HG02870 (cell line): Measurements from ENCODE around the gene VPS26B.

Experiments used
- ATAC-seq: cut with Tn5 transposase; IDR thresholded peaks from one replicate; pipeline ENCODE4 v1.9.1; 2021; ENCODE audit warnings: mild to moderate bottlenecking, moderate library complexity; ENCODE audit not compliant: unreplicated experiment

Gene VPS26B

GRCh38 chr11:134231958-134232659, 7.6 kb downstream of the VPS26B start:
- no peak for ATAC-seq

GRCh38 chr11:134233729-134234179, 9.3 kb downstream of the VPS26B start:
- no peak for ATAC-seq

- ATAC-seq = no peak
Observed at GRCh38 chr11:134235399-134235798, 10.9 kb downstream of the VPS26B start.

GRCh38 chr11:134236834-134237556, 12.5 kb downstream of the VPS26B start:
- no peak for ATAC-seq

- no peak for ATAC-seq
Observed at GRCh38 chr11:134237557-134237922, 13.1 kb downstream of the VPS26B start.

GRCh38 chr11:134238956-134239355, 14.5 kb downstream of the VPS26B start:
- ATAC-seq = no peak

- ATAC-seq = no peak
Observed at GRCh38 chr11:134240592-134240991, 16.1 kb downstream of the VPS26B start.

- no peak for ATAC-seq
Observed at GRCh38 chr11:134242376-134242775, 17.9 kb downstream of the VPS26B start.

- ATAC-seq = no peak
Observed at GRCh38 chr11:134243913-134244312, 19.4 kb downstream of the VPS26B start.

- ATAC-seq = peak; percentile 79
Observed at GRCh38 chr11:134244593-134244992, 20.1 kb downstream of the VPS26B start.

- no peak for ATAC-seq
Observed at GRCh38 chr11:134245434-134245833, 21.0 kb downstream of the VPS26B start.

- ATAC-seq = no peak
Observed at GRCh38 chr11:134246100-134246499, 21.6 kb downstream of the VPS26B start.

- ATAC-seq = no peak
Observed at GRCh38 chr11:134246678-134247077, 22.2 kb downstream of the VPS26B start.

GRCh38 chr11:134248910-134249480, 24.5 kb downstream of the VPS26B start:
- no peak for ATAC-seq

GRCh38 chr11:134250246-134250645, 25.8 kb downstream of the VPS26B start:
- ATAC-seq = no peak

- no peak for ATAC-seq
Observed at GRCh38 chr11:134250675-134251074, 26.2 kb downstream of the VPS26B start.

GRCh38 chr11:134252346-134253187, 28.1 kb downstream of the VPS26B start:
- ATAC-seq = peak; percentile 26

- peak; percentile 98 for ATAC-seq
Observed at GRCh38 chr11:134253188-134253993, 28.9 kb downstream of the VPS26B start, which contains the start of the genes ACAD8 and THYN1. Gene ACAD8, plus strand, starts transcription at chr11:134253568. Its CDS starts 33 bp downstream, at chr11:134253601. Gene THYN1, minus strand, starts transcription at chr11:134253352. Its CDS starts 470 bp downstream, at chr11:134252882.

GRCh38 chr11:134254433-134255183, 30.1 kb downstream of the VPS26B start:
- no peak for ATAC-seq
